ENCODE results near the gene PLXNA4. TPM values are rescaled to one million over a fixed set of nuclear protein-coding genes. Genes with fewer than 3 reads are reported as not detected.

PLXNA4 gene
- total and polyA plus RNA-seq, 12 donors: 0.83 to 17.0 (median 11.5) TPM

- no peak for ATAC-seq
- intact Hi-C loops (cut with DNase I): no loop called here
- H3K4me1 ChIP-seq: peaks cover 0 to 8% (median 0%) of the 10 kb centered on the region in 9 donors
Measured at GRCh38 chr7:132548489-132549078, 27.7 kb downstream of the PLXNA4 start.

GRCh38 chr7:132547821-132548220 is 28.4 kb downstream of the PLXNA4 start:
- H3K4me3 ChIP-seq: no peak overlapping the region
- DNase-seq (no peak), ATAC-seq (no peak)
- intact Hi-C loops (cut with DNase I): no loop called here
- 73 to 77% methylated on average over 6 of the region's 6 CpGs for WGBS, 2 donors
- no peak overlapping the region for H3K27ac ChIP-seq
- H3K9me3 ChIP-seq: peaks cover 0 to 31% (median 10%) of the 10 kb centered on the region in 11 donors
- H3K36me3 ChIP-seq: peaks cover 0 to 7% (median 0%) of the 10 kb centered on the region in 9 donors
- no peak for TF ChIP-seq CTCF (IDR thresholded peaks at IDR 0.05)
- peaks cover 0 to 8% (median 0%) of the 10 kb centered on the region in 9 donors for H3K4me1 ChIP-seq
- no peaks in the 10 kb centered on the region for H3K27me3 ChIP-seq

More at GRCh38 chr7:132548489-132549078, 27.7 kb downstream of the PLXNA4 start:
- WGBS, 2 donors: 38 to 39% methylated on average over 4 of the region's 4 CpGs
- H3K4me3 ChIP-seq: no peak overlapping the region
- peaks cover 0 to 7% (median 0%) of the 10 kb centered on the region in 9 donors for H3K36me3 ChIP-seq
- peaks cover 0 to 27% (median 9%) of the 10 kb centered on the region in 11 donors for H3K9me3 ChIP-seq
- no peak overlapping the region for H3K27ac ChIP-seq
- H3K27me3 ChIP-seq: no peaks in the 10 kb centered on the region
- no peak for DNase-seq
- TF ChIP-seq CTCF (IDR thresholded peaks at IDR 0.05): no peak

GRCh38 chr7:132546366-132547127 is 29.7 kb downstream of the PLXNA4 start:
- peaks cover 0 to 8% (median 0%) of the 10 kb centered on the region in 9 donors for H3K4me1 ChIP-seq
- H3K9me3 ChIP-seq: peaks cover 0 to 29% (median 9%) of the 10 kb centered on the region in 11 donors
- TF ChIP-seq CTCF (IDR thresholded peaks at IDR 0.05): no peak
- intact Hi-C loops (cut with DNase I): no loop called here
- 82 to 84% methylated on average over 1 of the region's 1 CpG for WGBS, 2 donors
- no peaks in the 10 kb centered on the region for H3K27me3 ChIP-seq
- ATAC-seq: no peak
- no peak for DNase-seq
- H3K36me3 ChIP-seq: peaks cover 0 to 7% (median 0%) of the 10 kb centered on the region in 9 donors
- no peak overlapping the region for H3K4me3 ChIP-seq
- H3K27ac ChIP-seq: no peak overlapping the region

GRCh38 chr7:132545756-132546155 is 30.5 kb downstream of the PLXNA4 start:
- DNase-seq: no peak
- intact Hi-C loops (cut with DNase I): no loop called here
- 95 to 97% methylated on average over 1 of the region's 1 CpG for WGBS, 2 donors

More at GRCh38 chr7:132545756-132546155, 30.5 kb downstream of the PLXNA4 start:
- ATAC-seq: no peak
- Histone ChIP-seq H3K27me3 (no peaks in the 10 kb centered on the region), H3K4me3 (no peak overlapping the region), H3K9me3 (peaks cover 0 to 21% (median under 1%) of the 10 kb centered on the region in 11 donors), H3K27ac (no peak overlapping the region), H3K36me3 (no peaks in the 10 kb centered on the region), H3K4me1 (peaks cover 0 to 8% (median 0%) of the 10 kb centered on the region in 9 donors)
- TF ChIP-seq CTCF (IDR thresholded peaks at IDR 0.05): no peak

Measured in heart right ventricle (tissue), 16 donors.